Inflammatory macrophage (primary cell): ENCODE results near the gene PNCK.
"Not testable (repeated sequence)": the region's sequence is repeated elsewhere in the genome, so short reads cannot be mapped to it uniquely, and the experiment has no call there.

ENCODE experiments used
- DNase-seq, 2 donors: peaks; one replicate each; pipeline ENCODE4 v3.0.0-alpha.2; 2020 to 2022

Gene PNCK

DNA sequence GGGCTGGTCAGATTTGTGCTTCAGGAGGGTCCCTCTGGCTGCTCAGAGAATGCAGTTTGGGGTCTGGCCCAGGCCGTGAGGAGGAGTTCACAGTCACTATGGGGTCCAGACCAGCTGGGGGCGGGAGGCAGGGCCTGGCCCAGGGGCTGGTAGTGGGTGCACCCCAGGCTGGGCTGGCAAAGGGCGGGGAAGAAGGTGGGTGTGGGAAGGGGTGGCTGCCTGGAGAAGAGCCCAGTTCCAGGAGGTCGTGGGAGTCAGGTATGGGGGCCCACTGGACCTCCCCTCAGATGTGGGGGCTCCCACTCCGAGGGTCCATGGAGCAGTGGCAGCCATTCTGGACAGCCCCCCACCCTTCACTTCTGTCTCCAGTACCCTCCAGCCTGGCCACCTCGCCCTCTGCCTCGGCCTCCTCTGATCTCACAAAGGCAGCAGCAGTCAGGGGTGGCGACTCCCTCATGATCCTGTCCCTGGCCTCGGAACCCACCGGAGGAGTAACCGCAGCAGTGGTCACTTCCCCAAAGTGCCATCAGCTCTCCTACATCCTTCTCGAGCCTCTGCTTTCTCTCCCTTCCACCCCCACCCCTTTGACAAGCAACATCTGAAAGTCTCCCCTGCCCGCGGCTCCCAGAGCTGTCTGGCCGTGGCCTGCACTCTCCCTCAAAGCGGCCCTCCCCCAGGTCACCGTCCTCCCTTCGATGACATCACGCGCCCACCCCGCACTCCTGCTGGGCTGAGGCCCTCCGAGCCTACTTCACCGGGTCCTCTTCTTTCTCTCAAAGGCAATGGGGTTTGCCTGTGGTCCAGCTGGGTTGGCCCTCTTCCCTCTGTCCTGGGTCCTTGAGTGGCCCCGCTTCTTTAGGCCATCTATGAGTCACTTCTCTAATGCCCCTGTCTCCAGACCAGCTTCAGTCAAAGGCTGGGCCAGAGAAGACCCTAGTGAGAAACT is 12.4 kb upstream of the PNCK start:
- peak in 1 of 2 donors; percentile 45 for DNase-seq

DNA sequence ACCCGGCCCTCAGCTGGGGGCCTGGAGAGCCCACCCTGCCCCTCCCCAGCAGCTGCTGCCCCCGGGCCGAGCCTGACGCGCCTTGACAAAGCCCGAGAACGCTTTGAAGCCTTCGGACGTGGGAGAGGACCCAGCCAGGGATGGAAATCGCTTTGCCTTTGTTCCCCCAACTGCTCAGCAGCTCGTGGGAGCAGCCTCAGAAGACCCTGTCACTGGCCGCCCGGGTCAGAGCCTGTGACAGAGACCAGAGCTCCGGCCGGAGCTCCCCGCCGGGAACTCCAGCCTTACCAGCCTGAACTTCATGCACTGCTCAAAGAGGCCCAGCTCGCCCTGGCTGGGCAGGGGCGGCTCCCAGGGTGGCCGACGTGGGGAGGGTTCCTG is 11.5 kb upstream of the PNCK start:
- DNase-seq = no peak

DNA sequence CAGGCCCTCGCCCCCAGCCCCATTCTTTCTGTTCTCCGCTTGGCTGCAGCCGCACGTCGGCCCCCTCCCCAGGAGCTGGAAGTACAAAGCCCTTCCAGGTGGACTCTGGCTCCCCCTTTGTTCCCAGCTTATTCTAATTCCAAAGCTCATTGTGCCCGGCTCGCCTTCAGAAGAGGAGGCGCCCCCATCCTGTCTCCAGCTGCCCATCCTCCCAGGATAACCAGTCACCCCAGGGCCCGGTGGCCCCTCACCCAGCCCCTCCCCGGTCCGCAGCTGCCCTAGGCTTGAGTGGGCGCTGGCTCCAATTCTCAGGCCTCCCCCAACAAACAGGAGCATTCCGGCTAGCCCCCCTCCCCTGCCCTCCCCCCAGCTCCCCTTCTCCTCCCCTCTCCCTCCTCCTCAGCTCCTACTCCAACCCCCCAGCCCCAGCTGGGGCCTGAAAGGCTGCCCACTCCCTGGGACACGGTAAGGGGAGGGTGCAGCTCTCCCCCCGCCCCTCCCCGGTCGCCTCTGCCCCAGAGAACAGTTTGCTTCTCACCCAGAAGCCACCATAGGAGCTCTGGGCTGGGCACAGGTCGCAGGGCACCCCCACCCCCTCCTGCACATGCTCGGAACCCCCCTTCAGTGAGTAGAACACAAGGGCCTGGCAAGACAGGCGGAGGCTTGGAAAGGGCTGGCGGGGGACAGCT is 11.0 kb upstream of the PNCK start:
- DNase-seq = no peak

DNA sequence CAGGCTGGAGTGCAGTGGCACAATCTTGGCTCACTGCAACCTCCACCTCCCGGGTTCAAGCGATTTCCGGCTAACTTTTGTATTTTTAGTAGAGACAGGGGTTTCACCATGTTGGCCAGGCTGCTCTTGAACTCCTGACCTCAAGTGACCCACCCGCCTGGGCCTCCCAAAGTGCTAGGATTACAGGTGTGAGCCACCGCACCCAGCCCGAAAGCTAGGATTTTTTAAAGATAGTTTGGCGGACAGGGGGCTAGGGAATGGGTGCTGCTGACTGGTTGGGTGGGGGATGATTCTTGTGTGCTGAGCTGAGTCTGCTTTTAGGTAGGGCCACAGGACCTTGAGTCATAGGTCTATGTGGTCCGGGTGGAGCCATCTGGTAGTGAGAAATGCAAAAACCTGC is 9.9 kb upstream of the PNCK start:
- not testable (repeated sequence) for DNase-seq

DNA sequence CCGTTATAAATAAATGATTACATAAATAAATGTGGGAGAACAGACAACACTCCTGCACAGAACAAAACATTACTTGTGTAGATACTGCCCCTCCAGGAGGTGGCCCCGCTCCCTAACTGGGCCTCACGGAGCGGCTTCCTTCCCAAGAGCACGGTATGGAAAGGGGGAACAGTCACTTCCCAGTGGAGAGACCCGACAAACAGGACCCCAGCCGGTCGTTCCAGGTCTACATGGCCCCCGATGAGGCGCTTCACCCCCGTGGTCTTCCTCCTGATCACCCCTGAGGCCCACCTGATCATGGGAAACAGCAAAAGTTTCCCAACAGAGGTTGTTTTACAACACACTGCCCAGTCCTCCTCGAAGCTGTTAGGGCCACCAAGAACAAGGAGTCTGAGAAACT is 7.6 kb upstream of the PNCK start:
- DNase-seq = peak; percentile 6 to 34

DNA sequence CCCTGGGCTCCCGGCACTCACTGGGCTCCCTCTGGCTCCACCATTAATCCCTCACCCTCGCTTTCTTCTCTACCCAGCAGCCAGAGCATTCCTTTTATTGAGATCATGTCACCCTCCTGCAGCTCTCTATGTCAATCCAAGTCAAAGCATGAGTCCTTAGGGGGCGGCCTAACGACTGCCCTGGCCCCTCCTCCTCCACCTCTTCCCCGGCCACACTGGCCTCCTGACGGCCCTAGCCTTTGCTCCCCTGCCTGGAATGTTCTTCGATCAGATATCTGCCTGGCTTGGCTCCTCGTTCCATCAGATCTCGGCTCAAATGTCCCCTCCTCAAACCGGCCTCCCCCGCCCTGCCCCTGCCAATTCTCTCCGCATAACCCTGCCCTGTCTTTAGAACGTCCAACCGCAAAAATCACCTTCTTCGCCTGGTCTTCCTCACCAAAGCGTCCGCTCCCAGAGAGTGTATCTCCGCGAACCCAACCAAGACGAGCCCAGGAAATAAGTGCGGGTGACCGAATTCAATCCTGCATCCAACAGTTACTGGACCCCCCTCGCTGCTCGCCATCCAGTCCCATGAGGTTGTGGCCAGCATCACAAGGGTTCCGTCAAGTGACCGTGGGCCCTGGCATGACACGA is 722 bp upstream of the PNCK start:
- DNase-seq = no peak

DNA sequence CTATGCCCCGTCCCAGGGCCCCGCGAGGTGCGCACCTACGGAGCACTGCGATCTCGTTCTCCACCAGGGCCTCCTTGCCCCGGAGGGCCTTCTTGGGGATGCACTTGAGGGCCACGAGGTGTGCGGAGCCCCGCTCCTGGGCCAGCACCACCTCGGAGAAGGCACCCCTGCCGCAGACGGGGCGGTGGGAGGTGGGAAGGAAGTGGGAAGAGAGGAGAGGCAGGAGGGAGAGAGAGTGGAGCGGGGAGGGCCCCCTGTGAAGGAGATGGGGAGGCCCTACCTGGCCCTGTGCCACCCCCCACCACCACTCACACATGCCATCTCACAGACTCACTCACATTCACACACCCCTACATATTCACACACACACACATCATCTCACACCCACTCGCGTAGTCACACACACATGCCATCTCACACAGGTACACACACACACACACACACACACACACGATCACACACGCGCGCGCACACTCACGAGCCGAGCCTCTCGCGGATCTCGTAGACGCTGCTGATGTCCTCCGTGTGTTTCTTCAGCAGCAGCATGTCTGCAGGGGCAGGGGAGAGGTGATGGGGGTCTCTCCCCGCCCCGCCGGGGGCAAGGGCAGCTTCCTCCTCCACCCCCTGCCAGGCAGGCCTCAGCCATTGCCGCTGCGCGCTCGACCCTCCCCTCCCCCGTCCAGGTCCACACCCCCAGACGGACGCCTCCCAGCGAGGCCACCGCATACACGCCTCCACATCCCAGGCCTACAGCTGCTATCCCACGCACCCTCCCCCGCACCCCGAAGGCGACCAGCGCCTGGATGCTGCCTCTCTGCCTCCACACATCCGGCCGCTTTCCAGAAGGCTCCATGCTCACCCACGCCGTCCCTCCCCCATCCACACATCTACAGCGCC is 834 bp downstream of the PNCK start:
- DNase-seq = no peak

DNA sequence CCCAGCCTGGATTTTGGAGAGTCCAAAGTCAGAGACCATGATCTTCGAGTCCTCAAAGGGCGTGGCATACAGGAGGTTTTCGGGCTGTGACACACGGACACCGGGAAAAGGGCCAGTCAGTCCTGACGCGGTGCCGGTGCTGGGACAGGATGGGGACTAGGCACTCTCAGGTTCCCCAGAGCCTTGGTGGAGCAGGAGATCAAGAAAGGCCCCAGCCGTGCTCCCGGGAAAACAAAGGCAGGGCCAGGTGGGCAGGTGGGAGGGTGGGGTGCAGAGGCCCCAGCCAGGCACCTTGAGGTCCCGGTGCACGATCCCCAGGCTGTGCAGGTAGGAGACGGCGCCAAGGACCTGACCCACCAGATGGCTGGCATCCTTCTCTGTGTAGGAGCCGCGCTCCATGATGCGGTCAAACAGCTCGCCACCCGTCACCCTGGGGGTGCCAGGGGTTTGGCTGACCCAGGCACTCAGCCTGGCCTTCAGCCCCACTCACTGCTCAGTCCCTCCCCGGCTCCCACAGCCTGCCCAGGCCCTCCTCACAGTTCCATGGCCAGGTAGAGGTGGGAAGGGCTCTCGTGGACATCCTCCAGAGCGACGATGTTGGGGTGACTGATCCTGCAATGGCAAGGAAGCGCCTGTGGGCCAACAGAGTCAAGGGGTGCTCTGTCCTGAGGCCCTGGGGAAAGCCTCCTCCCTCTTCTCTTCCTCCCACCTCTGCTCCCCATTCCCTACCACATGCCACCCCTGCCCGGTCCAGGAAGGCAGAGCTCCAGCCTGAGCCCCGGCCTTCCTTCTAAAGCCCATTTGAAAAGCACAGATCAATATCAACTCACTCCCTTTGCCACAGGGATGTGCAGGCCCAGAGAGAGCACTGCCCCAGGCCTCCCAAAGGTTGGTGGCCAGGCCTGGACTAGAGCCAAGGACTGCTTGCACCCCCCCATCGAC is 1.8 kb downstream of the PNCK start:
- no peak for DNase-seq

DNA sequence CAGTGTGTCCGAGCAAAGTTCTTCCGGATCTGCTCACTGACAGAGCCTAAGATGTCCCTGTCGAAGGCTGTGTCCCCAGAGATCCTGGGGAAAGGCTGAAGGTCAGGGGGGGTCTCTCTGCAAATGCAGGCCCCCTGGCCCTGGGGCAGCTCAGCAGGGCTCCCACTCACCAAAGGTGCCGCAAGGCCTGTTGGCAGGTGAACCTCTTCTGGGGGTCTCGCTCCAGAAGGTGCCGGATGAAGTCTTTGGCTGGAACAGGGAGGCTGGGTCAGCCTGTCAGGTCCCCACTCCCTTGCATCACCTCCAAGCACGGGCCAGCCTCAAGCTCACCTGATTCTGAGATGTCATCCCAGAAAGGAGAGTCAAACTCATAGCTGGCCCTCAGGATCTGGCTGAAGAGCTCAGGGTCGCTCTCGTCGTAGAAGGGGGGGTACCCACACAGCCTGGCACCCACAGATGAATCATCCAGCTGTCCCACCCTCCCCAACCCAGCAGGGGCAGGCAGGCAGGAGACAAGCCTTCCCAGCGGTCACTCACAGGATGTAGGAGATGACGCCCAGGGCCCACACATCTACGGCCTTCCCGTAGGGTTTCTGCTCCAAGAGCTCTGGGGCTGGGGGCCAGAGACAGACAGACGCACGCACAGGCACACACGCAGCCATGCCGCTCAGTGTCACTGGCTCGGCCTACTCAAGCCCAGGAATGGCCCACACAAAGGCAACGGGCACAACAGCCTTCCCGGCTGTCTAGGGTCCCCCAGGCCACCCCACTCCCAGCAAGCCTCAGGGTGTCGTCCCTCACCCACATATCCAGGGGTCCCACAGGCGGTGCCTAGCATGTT is 2.6 kb downstream of the PNCK start:
- no peak for DNase-seq

DNA sequence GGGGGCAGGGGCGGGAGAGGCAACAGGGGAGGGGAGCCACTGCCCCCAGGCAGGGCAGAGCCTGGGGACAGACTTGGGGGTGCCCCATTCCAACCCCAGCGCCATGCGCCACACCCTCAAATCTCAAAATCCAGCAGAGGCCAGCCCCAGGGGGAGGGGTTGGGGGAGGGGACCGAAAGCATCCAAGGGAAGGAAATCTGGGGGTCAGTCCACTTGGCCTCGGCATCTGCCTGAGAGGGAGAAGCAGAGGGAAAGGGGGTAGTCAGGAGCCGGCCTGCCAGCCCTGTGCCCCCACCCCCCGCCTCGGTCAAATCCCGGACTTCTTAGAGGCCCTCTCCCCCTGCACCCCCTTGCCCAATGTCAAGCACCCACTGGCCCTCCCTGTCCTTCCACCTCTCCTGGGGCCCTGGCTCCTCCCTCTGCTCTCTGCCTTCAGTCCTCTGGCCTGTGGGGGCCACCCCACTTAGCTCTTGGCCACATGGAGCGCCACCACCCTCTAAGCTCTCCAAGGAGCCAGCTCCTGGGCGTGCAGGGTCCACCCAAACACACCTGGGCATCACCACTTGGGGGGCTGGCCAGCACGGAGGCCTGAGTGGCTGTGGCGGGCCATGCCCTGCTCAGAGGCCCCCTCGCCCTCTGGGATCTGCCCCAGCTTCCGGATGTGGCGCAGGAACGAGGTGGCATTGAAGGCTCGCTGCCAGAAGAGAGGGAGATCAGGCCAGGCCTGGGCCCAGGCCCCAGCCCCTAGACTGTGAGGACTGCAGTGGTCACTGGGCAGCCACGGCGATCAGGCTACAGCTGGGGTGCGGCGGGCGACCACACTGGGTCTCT is 3.5 kb downstream of the PNCK start:
- DNase-seq = no peak

DNA sequence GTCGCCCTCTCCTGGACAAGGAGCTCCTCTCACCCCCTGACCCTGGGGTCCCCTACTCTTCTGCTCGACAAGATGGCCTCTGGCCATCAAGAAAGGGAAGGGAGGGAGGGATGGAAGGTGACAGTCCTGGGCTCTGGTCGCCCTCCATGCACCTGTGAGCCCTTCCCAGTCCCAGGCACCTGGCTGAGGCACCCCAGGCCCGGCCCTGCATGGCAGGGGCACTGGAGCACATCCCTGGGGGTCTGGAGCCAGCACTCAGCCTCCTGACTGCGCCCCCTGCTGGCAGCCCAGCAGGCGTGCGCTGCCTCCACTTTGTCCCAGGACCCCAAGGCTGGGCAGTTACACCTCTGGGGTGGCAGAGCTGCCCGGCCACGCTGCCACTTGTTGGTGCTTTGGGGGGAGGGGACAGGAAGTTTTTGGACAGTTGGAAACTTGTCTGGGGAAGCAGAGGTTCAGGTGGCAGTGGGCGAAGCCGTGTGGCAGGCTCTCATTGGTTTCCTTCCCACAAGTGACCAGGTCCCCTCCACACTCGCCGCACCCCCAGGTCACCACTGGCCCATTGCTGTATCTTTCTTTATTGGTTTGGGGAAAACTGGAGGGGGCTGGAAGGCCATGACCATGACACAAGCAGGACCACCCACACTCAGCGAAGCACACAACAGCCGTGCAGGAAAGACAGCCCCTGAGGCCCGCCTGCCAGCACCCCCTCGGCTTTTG is 4.3 kb downstream of the PNCK start:
- no peak for DNase-seq

DNA sequence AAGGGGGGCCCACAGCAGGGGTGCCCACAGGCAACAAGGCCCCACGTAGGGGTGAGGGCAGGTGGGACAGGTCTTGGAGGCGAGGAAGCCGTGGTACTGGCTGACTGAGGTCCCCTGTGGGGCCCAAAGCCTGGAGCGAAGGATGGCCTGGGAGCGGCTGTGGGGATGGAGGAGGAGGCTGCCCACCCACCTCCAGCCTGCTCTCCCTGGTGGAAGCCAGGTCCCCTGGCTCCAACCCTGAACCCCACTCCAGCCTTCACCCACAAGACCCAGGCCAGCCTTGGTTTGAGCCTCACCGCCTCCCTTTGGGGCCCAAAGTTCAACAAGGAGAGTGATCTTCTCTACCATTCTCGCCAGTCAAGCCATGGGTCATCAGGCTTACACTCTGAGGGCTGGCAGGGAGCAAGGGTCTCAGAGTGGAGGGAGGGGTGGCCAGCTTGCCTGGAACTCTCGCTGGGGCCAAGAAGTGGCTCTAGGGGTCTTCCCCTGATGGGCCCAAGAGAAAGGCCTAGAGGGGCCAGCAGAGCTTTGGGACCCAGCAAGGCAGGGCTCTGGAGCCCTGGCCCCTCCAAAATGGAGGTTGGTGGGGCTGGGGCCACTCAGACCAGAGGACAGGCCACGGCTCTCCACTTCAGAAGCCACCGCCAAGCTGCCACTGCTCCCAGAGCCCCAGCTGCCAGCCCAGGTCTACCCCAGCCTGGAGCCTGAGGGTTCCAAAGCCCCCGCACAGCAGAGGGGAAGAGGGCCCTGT is 5.0 kb downstream of the PNCK start:
- no peak for DNase-seq

DNA sequence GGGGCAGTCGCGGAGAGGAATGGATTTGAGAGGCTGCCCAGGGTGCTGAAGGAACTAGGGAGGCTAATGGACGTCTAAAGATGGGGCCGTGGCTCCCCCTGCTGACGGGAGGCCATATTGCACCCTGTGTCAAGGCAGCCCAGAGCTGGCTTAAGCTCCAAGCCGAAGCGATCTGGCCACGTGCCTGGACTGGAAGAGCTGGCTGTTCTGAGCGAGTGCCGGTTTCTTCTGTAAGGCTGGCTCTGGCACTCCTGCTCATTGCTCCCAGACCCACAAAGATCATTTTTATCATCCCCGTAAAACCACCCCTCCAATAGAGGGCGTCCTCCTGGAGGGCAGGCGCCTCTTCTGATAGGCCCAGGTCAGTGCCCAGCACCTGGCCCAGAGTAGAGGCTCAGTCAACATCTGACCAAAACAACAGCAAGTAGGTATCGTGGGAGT is 5.6 kb downstream of the PNCK start:
- peak; percentile 82 for DNase-seq

DNA sequence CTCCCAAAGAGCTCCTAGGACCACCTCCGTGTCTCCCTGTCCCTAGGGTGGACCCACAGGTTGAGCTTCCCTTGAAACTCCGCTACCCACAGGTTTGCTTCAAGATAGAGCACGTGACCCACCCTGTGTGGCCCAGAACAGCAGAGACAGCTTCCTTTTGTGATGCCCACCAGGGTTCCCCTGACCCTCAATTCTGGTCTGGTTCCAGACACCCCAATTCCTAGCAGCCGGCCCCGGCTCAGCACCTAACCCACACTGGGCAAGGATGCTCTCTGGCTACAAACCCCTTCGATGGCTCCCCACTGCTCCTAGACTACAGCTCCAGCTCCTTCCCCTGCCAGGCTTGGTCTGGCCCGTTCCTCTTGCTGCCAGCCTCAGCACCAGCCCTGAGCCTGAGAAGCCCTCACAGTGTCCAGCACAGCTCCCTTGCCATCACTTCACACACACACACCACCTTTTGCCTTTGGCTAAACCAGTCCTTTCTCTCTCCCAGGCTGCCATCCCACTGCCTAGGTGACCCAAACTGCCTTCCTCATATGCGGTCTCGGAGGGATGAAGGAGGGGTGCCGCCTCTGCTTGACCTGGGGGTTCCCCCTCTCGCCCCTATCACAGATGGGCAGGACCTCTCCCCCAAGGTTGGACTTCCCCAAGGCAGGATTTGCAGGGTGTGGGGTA is 6.2 kb downstream of the PNCK start:
- no peak for DNase-seq

DNA sequence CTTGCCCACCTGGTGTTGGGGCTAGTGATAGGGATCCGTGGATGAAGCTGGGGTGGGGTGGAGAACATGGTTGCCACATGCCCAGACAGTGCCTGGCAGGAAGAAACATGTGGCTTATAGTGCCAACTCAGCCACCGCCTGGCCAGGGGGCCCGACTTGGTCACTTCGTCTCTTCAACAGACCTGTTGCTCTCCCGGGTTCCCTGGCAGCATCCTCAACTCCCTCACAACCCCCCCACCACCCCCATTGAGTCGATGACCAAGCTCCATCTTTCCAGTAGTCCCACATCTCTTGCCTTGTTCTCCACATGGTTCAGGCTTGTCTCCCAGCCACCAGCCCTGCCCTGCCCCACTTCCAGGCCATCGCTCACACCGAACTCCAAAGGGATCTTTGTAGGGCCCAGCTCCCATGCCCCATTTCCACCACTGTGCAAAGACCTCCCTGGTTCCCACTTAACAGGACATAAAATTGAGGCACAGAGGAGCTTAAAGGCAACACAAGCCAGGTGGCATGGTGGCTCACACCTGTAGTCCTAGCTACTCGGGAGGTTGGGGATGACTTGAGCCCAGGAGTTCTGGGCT is 7.8 kb downstream of the PNCK start:
- DNase-seq = no peak

DNA sequence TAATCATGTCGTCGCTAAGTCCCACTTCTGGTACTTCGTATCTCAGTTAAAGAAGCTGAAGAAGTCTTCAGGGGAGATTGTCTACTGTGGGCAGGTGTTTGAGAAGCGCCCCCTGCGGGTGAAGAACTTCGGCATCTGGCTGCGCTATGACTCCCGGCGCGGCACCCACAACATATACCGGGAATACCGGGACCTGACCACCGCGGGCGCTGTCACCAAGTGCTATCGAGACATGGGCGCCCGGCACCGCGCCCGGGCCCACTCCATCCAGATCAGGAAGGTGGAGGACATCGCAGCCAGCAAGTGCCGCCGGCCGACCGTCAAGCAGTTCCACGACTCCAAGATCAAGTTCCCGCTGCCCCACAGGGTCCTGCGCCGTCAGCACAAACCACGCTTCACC is 11.3 kb downstream of the PNCK start:
- DNase-seq = peak; percentile 4 to 41

DNA sequence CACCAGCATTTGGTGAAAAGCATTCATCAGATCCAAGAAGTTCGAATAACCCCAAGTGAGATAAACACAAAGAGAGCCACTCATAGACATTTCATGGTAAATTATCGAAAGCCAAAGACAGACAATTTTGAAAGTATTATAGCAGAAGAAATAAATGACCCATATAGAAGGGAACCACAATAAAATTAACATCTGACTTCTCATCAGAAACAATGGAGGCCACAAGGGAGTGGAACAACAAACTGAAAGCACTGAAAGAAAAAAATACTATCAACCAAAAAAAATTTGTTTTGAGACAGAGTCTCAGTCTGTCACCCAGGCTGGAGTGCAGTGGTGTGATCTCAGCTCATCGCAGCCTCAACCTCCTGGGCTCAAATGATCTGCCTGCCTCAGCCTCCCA is 14.3 kb downstream of the PNCK start:
- no peak for DNase-seq
